Measurements from ENCODE around the gene MAG.
A peak's percentile ranks its signal among the peaks of the same experiment; 100 is the strongest.

MAG gene

GRCh38 chr19:35306473-35307246 lies 14.7 kb downstream of the MAG start:
- Mint-ChIP-seq H3K4me3 (no peak overlapping the region), H3K27me3 (peaks cover 31% of the 10 kb centered on the region), H3K36me3 (no peaks in the 10 kb centered on the region), H3K4me1 (peaks cover 4% of the 10 kb centered on the region), H3K9me3 (no peaks in the 10 kb centered on the region), H3K27ac (no peak overlapping the region)
- DNase-seq = peak; percentile 28
- CTCF ChIA-PET = interaction anchor here (0.8 kb wide), 1 partner anchor 14 kb away, joined by 3 read pairs; no protein-coding TSS in a partner anchor

- H3K27me3 Mint-ChIP-seq = peaks cover 34% of the 10 kb centered on the region
- DNase-seq = no peak
- peaks cover 4% of the 10 kb centered on the region for H3K4me1 Mint-ChIP-seq
- no peaks in the 10 kb centered on the region for H3K36me3 Mint-ChIP-seq
- no peak overlapping the region for H3K27ac Mint-ChIP-seq
- H3K4me3 Mint-ChIP-seq = no peak overlapping the region
- CTCF ChIA-PET = interaction anchor here (0.7 kb wide), 1 partner anchor 39 kb away, joined by 3 read pairs; no protein-coding TSS in a partner anchor
- no peaks in the 10 kb centered on the region for H3K9me3 Mint-ChIP-seq
Measured at GRCh38 chr19:35307931-35308330, 16.0 kb downstream of the MAG start.

- Mint-ChIP-seq H3K27me3 (peaks cover 41% of the 10 kb centered on the region), H3K4me3 (no peak overlapping the region), H3K9me3 (no peaks in the 10 kb centered on the region), H3K4me1 (peaks cover 4% of the 10 kb centered on the region), H3K27ac (no peak overlapping the region), H3K36me3 (no peaks in the 10 kb centered on the region)
- DNase-seq = no peak
- CTCF ChIA-PET = no interaction called here
Measured at GRCh38 chr19:35308910-35309309, 16.9 kb downstream of the MAG start.

GRCh38 chr19:35309481-35310279 lies 17.7 kb downstream of the MAG start:
- Mint-ChIP-seq H3K4me3 (no peak overlapping the region), H3K27ac (no peak overlapping the region), H3K27me3 (peaks cover 47% of the 10 kb centered on the region), H3K4me1 (peaks cover 4% of the 10 kb centered on the region), H3K9me3 (no peaks in the 10 kb centered on the region), H3K36me3 (no peaks in the 10 kb centered on the region)
- DNase-seq = no peak
- CTCF ChIA-PET = no interaction called here

- H3K27ac Mint-ChIP-seq = peak overlapping the region; percentile 65
- no peaks in the 10 kb centered on the region for H3K36me3 Mint-ChIP-seq
- no peak overlapping the region for H3K4me3 Mint-ChIP-seq
- peaks cover 4% of the 10 kb centered on the region for H3K4me1 Mint-ChIP-seq
- H3K9me3 Mint-ChIP-seq = no peaks in the 10 kb centered on the region
- CTCF ChIA-PET = interaction anchor here (0.9 kb wide), 1 partner anchor 185 kb away, joined by 3 read pairs; no protein-coding TSS in a partner anchor
- DNase-seq = peak; percentile 27
- peaks cover 43% of the 10 kb centered on the region for H3K27me3 Mint-ChIP-seq
Measured at GRCh38 chr19:35310331-35310730, 18.4 kb downstream of the MAG start.

- CTCF ChIA-PET = interaction anchor here (0.9 kb wide), 1 partner anchor 184 kb away, joined by 3 read pairs; no protein-coding TSS in a partner anchor
- peaks cover 4% of the 10 kb centered on the region for H3K4me1 Mint-ChIP-seq
- H3K27ac Mint-ChIP-seq = peak overlapping the region; percentile 65
Measured at GRCh38 chr19:35310811-35311465, 19.0 kb downstream of the MAG start.

GRCh38 chr19:35311901-35312665 lies 20.1 kb downstream of the MAG start:
- Mint-ChIP-seq H3K4me1 (peaks cover 4% of the 10 kb centered on the region), H3K27me3 (peaks cover 47% of the 10 kb centered on the region), H3K9me3 (no peaks in the 10 kb centered on the region), H3K4me3 (no peak overlapping the region), H3K27ac (no peak overlapping the region), H3K36me3 (no peaks in the 10 kb centered on the region)
- no peak for DNase-seq
- CTCF ChIA-PET = no interaction called here

More at GRCh38 chr19:35310811-35311465, 19.0 kb downstream of the MAG start:
- DNase-seq = no peak
- H3K4me3 Mint-ChIP-seq = no peak overlapping the region
- no peaks in the 10 kb centered on the region for H3K9me3 Mint-ChIP-seq
- no peaks in the 10 kb centered on the region for H3K36me3 Mint-ChIP-seq
- H3K27me3 Mint-ChIP-seq = peaks cover 47% of the 10 kb centered on the region

- Mint-ChIP-seq H3K4me3 (no peak overlapping the region), H3K4me1 (peaks cover 7% of the 10 kb centered on the region), H3K9me3 (no peaks in the 10 kb centered on the region), H3K27ac (no peak overlapping the region), H3K36me3 (no peaks in the 10 kb centered on the region), H3K27me3 (peaks cover 45% of the 10 kb centered on the region)
- CTCF ChIA-PET = no interaction called here
- no peak for DNase-seq
Measured at GRCh38 chr19:35313587-35313986, 21.6 kb downstream of the MAG start.

- Mint-ChIP-seq H3K9me3 (no peaks in the 10 kb centered on the region), H3K4me1 (peaks cover 11% of the 10 kb centered on the region), H3K36me3 (no peaks in the 10 kb centered on the region), H3K27ac (no peak overlapping the region), H3K4me3 (no peak overlapping the region), H3K27me3 (peaks cover 49% of the 10 kb centered on the region)
- no peak for DNase-seq
- CTCF ChIA-PET = no interaction called here
Measured at GRCh38 chr19:35314031-35314430, 22.1 kb downstream of the MAG start.

- Mint-ChIP-seq H3K27me3 (peaks cover 50% of the 10 kb centered on the region), H3K4me1 (peaks cover 15% of the 10 kb centered on the region)
Measured at GRCh38 chr19:35314858-35315470, 23.0 kb downstream of the MAG start.

GRCh38 chr19:35315883-35316282 lies 23.9 kb downstream of the MAG start:
- H3K4me1 Mint-ChIP-seq = peaks cover 11% of the 10 kb centered on the region
- no peak for DNase-seq
- H3K27ac Mint-ChIP-seq = no peak overlapping the region
- no peaks in the 10 kb centered on the region for H3K36me3 Mint-ChIP-seq
- CTCF ChIA-PET = no interaction called here
- no peaks in the 10 kb centered on the region for H3K9me3 Mint-ChIP-seq
- no peak overlapping the region for H3K4me3 Mint-ChIP-seq
- H3K27me3 Mint-ChIP-seq = peaks cover 54% of the 10 kb centered on the region

More at GRCh38 chr19:35314858-35315470, 23.0 kb downstream of the MAG start:
- H3K4me3 Mint-ChIP-seq = no peak overlapping the region
- H3K36me3 Mint-ChIP-seq = no peaks in the 10 kb centered on the region
- H3K27ac Mint-ChIP-seq = no peak overlapping the region
- no peak for DNase-seq
- H3K9me3 Mint-ChIP-seq = no peaks in the 10 kb centered on the region
- CTCF ChIA-PET = no interaction called here

GRCh38 chr19:35316560-35316959 lies 24.6 kb downstream of the MAG start:
- Mint-ChIP-seq H3K9me3 (no peaks in the 10 kb centered on the region), H3K36me3 (no peaks in the 10 kb centered on the region), H3K27me3 (peaks cover 51% of the 10 kb centered on the region), H3K4me3 (no peak overlapping the region), H3K4me1 (peaks cover 11% of the 10 kb centered on the region), H3K27ac (no peak overlapping the region)
- CTCF ChIA-PET = no interaction called here
- no peak for DNase-seq

GRCh38 chr19:35317464-35318043 lies 25.6 kb downstream of the MAG start:
- no peaks in the 10 kb centered on the region for H3K9me3 Mint-ChIP-seq
- no peaks in the 10 kb centered on the region for H3K36me3 Mint-ChIP-seq
- no peak overlapping the region for H3K27ac Mint-ChIP-seq
- H3K4me1 Mint-ChIP-seq = peaks cover 11% of the 10 kb centered on the region
- H3K27me3 Mint-ChIP-seq = peaks cover 47% of the 10 kb centered on the region
- no peak overlapping the region for H3K4me3 Mint-ChIP-seq
- CTCF ChIA-PET = no interaction called here
- DNase-seq = no peak
